CD8-positive, alpha-beta memory T cell (primary cell): ENCODE measurements around the gene CSTF1. TPM values are rescaled to one million over a fixed set of nuclear protein-coding genes. Genes with fewer than 3 reads are reported as not detected.

Experiments
- CTCF ChIA-PET: fragments of 350-600 bp; sonication (Branson Sonifier 250); formaldehyde crosslinking; loops from one replicate; lab custom pipeline; 2021; ENCODE audit warnings: antibody characterized with exemption; lab: Charles Lee
- POLR2A ChIA-PET: fragments of 350-600 bp; sonication (Branson Sonifier 250); formaldehyde crosslinking; loops from one replicate; lab custom pipeline; 2021; ENCODE audit warnings: antibody characterized with exemption; lab: Charles Lee
- DNase-seq, 5 donors: peaks; one replicate each; pipeline versions ENCODE4 v3.0.0 to v3.0.0-alpha.2; 2020 to 2022; ENCODE audit warnings: mixed read lengths in 1 of 5
- H3K27ac ChIP-seq: one replicate; pipeline ENCODE4 v1.7.0; 2013; ENCODE audit warnings: low read depth, mild to moderate bottlenecking, low read length, moderate library complexity
- H3K27me3 ChIP-seq: 2 replicates; pipeline ENCODE4 v1.7.0; 2013; ENCODE audit warnings: low read length, mild to moderate bottlenecking; ENCODE audit not compliant: insufficient read depth, poor library complexity, severe bottlenecking
- H3K36me3 ChIP-seq: 2 replicates; pipeline ENCODE4 v1.7.0; 2013; ENCODE audit warnings: mild to moderate bottlenecking, low read length, moderate library complexity; ENCODE audit not compliant: insufficient read depth
- H3K4me1 ChIP-seq: 2 replicates; pipeline ENCODE4 v1.7.0; 2013; ENCODE audit warnings: mild to moderate bottlenecking, low read length, moderate library complexity; ENCODE audit not compliant: insufficient read depth
- H3K4me3 ChIP-seq: 2 replicates; pipeline ENCODE4 v1.7.0; 2013; ENCODE audit warnings: mild to moderate bottlenecking, low read length
- H3K9me3 ChIP-seq: 2 replicates; pipeline ENCODE4 v1.7.0; 2013; ENCODE audit warnings: mild to moderate bottlenecking, low read length
- H3K27ac Mint-ChIP-seq, 8 donors: one replicate each; pipeline ENCODE4 v1.8.0; 2020 to 2021; ENCODE audit warnings: mixed read lengths in 8 of 8, mild to moderate bottlenecking in 6 of 8, inconsistent platforms in 3 of 8, moderate library complexity in 3 of 8
- H3K27me3 Mint-ChIP-seq, 2 donors: one replicate each; pipeline ENCODE4 v1.8.0; 2020 to 2021; ENCODE audit warnings: mixed read lengths in 2 of 2, mild to moderate bottlenecking in 1 of 2, moderate library complexity in 1 of 2
- H3K36me3 Mint-ChIP-seq, 3 donors: one replicate each; pipeline ENCODE4 v1.8.0; 2020 to 2021; ENCODE audit warnings: mixed read lengths in 3 of 3, inconsistent platforms in 1 of 3, mild to moderate bottlenecking in 1 of 3
- H3K4me1 Mint-ChIP-seq, 3 donors: one replicate each; pipeline ENCODE4 v1.8.0; 2020 to 2021; ENCODE audit warnings: mixed read lengths in 3 of 3, inconsistent platforms in 1 of 3, mild to moderate bottlenecking in 1 of 3
- H3K4me3 Mint-ChIP-seq, 7 donors: one replicate each; pipeline ENCODE4 v1.8.0; 2020 to 2021; ENCODE audit warnings: mixed read lengths in 7 of 7, mild to moderate bottlenecking in 6 of 7, moderate library complexity in 4 of 7, inconsistent platforms in 2 of 7
- H3K9me3 Mint-ChIP-seq, 5 donors: one replicate each; pipeline ENCODE4 v1.8.0; 2020 to 2022; ENCODE audit warnings: mixed read lengths in 5 of 5, mild to moderate bottlenecking in 3 of 5, moderate library complexity in 2 of 5, inconsistent platforms in 1 of 5
- polyA plus RNA-seq: library from polyadenylated mRNA; unstranded; fragments of 300-500 nt; fragmentation: Illumina TruSeq; gene quantifications from one replicate; pipeline ENCODE4 v1.2.3, GENCODE V29; 2021
- total RNA-seq, 2 experiments: library from RNA; stranded (reverse); gene quantifications; one replicate each; pipeline ENCODE4 v1.2.3, GENCODE V29; 2021

The CSTF1 gene
- total and polyA plus RNA-seq, 3 experiments from 2014 or later = 37.0 to 54.7 (median 54.2) TPM

GRCh38 chr20:56414842-56415765 lies 22.7 kb downstream of the CSTF1 start:
- no peaks in the 10 kb centered on the region for H3K9me3 Mint-ChIP-seq
- H3K27ac ChIP-seq = peak overlapping the region; percentile 66
- H3K4me3 ChIP-seq = peak overlapping the region; percentile 8
- H3K27ac Mint-ChIP-seq = peak overlapping the region; percentile 84 to 97 (median 92)
- CTCF ChIA-PET = interaction anchor here (0.8 to 1.2 kb wide), 2 partner anchors 8 to 14 kb away, joined by 3 to 5 read pairs; no protein-coding TSS in a partner anchor
- H3K9me3 ChIP-seq = no peaks in the 10 kb centered on the region
- H3K36me3 Mint-ChIP-seq = peaks cover 0 to 19% (median 11%) of the 10 kb centered on the region in 3 donors
- POLR2A ChIA-PET = interaction anchor here (0.6 kb wide), 1 partner anchor 26 kb away, joined by 5 read pairs; no protein-coding TSS in a partner anchor
- H3K4me3 Mint-ChIP-seq = peak overlapping the region; percentile 46 to 95 (median 78)
- peaks cover 67 to 82% (median 75%) of the 10 kb centered on the region in 3 donors for H3K4me1 Mint-ChIP-seq
- H3K36me3 ChIP-seq = no peaks in the 10 kb centered on the region
- H3K27me3 Mint-ChIP-seq = peaks cover 0 to 1% of the 10 kb centered on the region in 2 donors
- H3K27me3 ChIP-seq = no peaks in the 10 kb centered on the region
- H3K4me1 ChIP-seq = peaks cover 87% of the 10 kb centered on the region
- DNase-seq = peak in 4 of 5 donors; percentile 27 to 57 (median 42)

DNA sequence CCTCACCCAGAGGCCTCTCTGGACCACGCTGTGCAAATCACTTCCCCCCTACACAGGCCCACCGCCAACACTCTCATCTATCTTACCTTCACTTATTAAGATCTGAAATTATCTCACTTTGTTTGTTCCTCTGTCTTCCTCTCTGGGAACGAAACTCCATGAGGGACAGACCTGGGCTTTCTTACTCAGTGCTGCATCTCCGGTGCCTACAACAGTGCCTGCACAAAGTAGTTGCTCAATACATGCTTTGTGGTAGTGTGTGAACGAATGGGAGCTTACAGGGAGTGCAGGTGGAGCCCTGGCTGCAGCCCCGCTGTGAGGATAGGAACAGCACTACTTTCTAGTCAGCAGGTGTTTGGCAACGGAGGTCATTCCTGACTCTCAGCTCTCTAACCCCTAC lies 25.0 kb downstream of the CSTF1 start:
- Mint-ChIP-seq H3K27ac (peak overlapping the region in 7 of 8 donors; percentile 91 to 100 (median 95)), H3K9me3 (no peaks in the 10 kb centered on the region), H3K4me1 (peaks cover 72 to 86% (median 81%) of the 10 kb centered on the region in 3 donors), H3K4me3 (peak overlapping the region; percentile 7 to 83 (median 32)), H3K36me3 (peaks cover 0 to 17% (median 15%) of the 10 kb centered on the region in 3 donors), H3K27me3 (peaks cover 0 to 1% of the 10 kb centered on the region in 2 donors)
- POLR2A ChIA-PET = no interaction called here
- H3K9me3 ChIP-seq = no peaks in the 10 kb centered on the region
- no peaks in the 10 kb centered on the region for H3K27me3 ChIP-seq
- H3K4me3 ChIP-seq = no peak overlapping the region
- H3K27ac ChIP-seq = peak overlapping the region; percentile 66
- H3K36me3 ChIP-seq = no peaks in the 10 kb centered on the region
- DNase-seq = no peak
- peaks cover 97% of the 10 kb centered on the region for H3K4me1 ChIP-seq
- CTCF ChIA-PET = interaction anchor here (1.4 kb wide), 1 partner anchor 17 kb away, joined by 3 read pairs; no protein-coding TSS in a partner anchor

DNA sequence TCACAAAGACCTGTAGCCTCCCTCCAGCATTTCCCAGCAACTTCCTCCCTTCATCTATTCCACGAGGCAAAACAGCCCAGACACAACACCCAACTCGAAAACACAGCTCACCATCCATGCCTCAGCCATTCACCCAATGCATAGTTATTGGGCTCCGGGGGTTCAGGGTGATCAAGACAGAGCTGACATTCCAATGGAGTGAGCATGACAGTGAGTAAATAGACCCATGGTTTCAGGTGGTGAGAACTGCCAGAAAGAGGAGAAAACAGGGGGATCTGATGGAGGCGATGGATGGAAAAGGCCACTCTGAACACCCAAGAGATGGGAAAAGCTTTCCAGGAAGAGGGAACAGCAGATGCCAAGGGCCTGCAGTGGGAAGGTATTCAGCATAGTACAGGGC lies 25.5 kb downstream of the CSTF1 start:
- Mint-ChIP-seq H3K4me3 (peak overlapping the region; percentile 12 to 83 (median 75)), H3K36me3 (peaks cover 0 to 15% (median 15%) of the 10 kb centered on the region in 3 donors), H3K27me3 (peaks cover 0 to 1% of the 10 kb centered on the region in 2 donors), H3K9me3 (no peaks in the 10 kb centered on the region), H3K27ac (peak overlapping the region; percentile 91 to 100 (median 94)), H3K4me1 (peaks cover 72 to 86% (median 81%) of the 10 kb centered on the region in 3 donors)
- Histone ChIP-seq H3K27ac (peak overlapping the region; percentile 66), H3K27me3 (no peaks in the 10 kb centered on the region), H3K4me1 (peaks cover 98% of the 10 kb centered on the region), H3K36me3 (no peaks in the 10 kb centered on the region), H3K4me3 (peak overlapping the region; percentile 18), H3K9me3 (no peaks in the 10 kb centered on the region)
- POLR2A ChIA-PET = no interaction called here
- CTCF ChIA-PET = interaction anchor here (1.0 to 3.5 kb wide), 3 partner anchors 9 to 17 kb away, joined by 3 to 11 read pairs (median 3); no protein-coding TSS in a partner anchor
- DNase-seq = no peak

DNA sequence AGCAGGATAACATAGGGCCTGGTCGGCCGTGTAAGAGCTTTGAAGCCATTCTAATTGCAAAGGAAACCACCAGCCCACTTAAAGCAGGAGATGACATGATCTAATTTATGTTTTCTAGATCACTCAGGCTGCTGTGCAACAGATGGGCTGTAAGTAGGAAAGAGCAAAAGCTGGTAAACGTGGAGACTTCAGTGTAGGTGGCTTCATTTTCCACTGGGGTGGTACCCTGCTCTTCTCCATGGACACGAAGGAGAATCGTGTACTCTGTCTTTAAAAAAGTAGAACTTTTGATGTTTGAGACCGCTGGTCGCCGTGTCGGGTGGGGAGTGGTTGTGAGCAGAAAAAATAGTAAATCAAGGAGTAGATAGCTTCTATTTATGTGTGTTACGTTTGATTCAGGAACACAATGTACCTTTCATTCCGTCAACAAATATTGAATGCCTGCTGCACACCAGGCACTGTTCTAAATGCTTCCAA lies 26.0 kb downstream of the CSTF1 start:
- H3K27me3 Mint-ChIP-seq = peaks cover 0 to 1% of the 10 kb centered on the region in 2 donors
- Histone ChIP-seq H3K27me3 (no peaks in the 10 kb centered on the region), H3K36me3 (no peaks in the 10 kb centered on the region), H3K4me3 (peak overlapping the region; percentile 18), H3K4me1 (peaks cover 95% of the 10 kb centered on the region), H3K27ac (peak overlapping the region; percentile 66), H3K9me3 (no peaks in the 10 kb centered on the region)
- H3K4me3 Mint-ChIP-seq = peak overlapping the region; percentile 65 to 88 (median 77)
- peaks cover 68 to 85% (median 77%) of the 10 kb centered on the region in 3 donors for H3K4me1 Mint-ChIP-seq
- H3K9me3 Mint-ChIP-seq = no peaks in the 10 kb centered on the region
- peak in 2 of 5 donors; percentile 51 to 56 for DNase-seq
- peak overlapping the region; percentile 91 to 100 (median 94) for H3K27ac Mint-ChIP-seq
- H3K36me3 Mint-ChIP-seq = peaks cover 0 to 15% (median 15%) of the 10 kb centered on the region in 3 donors
- CTCF ChIA-PET = interaction anchor here (1.0 to 3.5 kb wide), 4 partner anchors 9 to 18 kb away, joined by 3 to 11 read pairs (median 4); no protein-coding TSS in a partner anchor
- POLR2A ChIA-PET = interaction anchor here (1.1 kb wide), 1 partner anchor 16 kb away, joined by 3 read pairs; no protein-coding TSS in a partner anchor

DNA sequence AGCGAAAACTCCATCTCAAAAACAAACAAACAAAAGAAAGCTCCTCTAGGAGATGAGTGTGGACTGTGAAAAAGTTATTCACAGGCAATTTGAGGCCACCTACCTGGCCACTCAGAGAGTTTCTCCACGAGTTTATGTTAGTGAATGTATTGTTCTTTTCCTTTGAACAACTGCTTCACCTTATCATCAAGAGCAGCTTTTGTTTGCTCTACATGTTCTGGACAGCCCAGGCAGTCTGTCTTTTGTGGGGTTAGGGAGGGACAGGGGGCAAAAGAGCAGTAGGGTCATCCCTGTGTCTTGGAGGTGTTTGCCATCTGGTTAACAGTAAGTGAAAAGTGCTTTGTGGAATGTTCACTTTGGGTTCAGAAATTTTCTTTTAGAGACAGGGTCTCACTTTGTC lies 27.6 kb downstream of the CSTF1 start:
- Histone ChIP-seq H3K4me3 (no peak overlapping the region), H3K36me3 (no peaks in the 10 kb centered on the region), H3K4me1 (peaks cover 80% of the 10 kb centered on the region), H3K27me3 (no peaks in the 10 kb centered on the region), H3K27ac (peak overlapping the region; percentile 1), H3K9me3 (no peaks in the 10 kb centered on the region)
- no peak for DNase-seq
- ChIA-PET CTCF (interaction anchor here (1.1 to 3.5 kb wide), 4 partner anchors 10 to 19 kb away, joined by 3 to 11 read pairs (median 4); no protein-coding TSS in a partner anchor), POLR2A (no interaction called here)
- H3K4me3 Mint-ChIP-seq = no peak overlapping the region
- H3K27me3 Mint-ChIP-seq = peaks cover 0 to 1% of the 10 kb centered on the region in 2 donors
- H3K36me3 Mint-ChIP-seq = peaks cover 0 to 11% (median 11%) of the 10 kb centered on the region in 3 donors
- H3K4me1 Mint-ChIP-seq = peaks cover 57 to 71% (median 62%) of the 10 kb centered on the region in 3 donors
- peak overlapping the region; percentile 38 to 100 (median 82) for H3K27ac Mint-ChIP-seq
- no peaks in the 10 kb centered on the region for H3K9me3 Mint-ChIP-seq

DNA sequence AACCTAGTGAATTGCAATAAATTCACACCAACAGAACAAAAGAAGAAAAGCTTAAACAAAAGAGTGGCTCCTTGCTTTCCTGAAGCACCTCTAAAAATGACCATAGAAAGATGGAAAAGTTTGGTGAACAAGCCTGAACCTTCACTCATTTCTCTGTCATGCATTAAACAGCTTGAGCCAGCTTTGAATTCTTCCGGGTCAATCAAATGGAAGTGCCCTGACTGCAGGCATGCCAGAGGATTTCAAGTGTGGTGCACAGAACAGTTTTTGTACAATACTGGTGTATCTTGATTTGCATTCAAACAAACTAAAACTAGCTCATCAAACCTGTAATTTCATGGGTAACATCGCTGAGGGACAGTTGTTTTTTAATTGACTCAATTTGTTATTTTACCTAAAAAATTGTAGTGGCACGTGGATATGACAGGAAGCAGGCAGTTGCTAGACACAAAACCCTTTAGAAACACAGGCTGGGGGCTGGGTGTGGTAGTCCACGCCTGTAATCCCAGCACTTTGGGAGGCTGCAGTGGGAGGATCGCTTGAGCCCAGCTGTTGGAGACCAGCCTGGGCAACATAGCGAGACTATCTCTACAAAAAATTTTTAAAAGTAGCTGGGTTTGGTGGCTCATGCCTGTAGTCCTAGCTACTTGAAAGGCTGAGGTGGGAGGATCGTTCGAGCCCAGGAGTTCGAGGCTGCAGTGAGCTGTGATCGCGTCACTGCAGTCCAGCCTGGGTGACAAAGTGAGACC lies 28.7 kb downstream of the CSTF1 start:
- peak overlapping the region; percentile 41 for H3K27ac ChIP-seq
- no peaks in the 10 kb centered on the region for H3K36me3 ChIP-seq
- no peak overlapping the region for H3K4me3 ChIP-seq
- Mint-ChIP-seq H3K27ac (peak overlapping the region; percentile 57 to 100 (median 84)), H3K4me1 (peaks cover 50 to 69% (median 60%) of the 10 kb centered on the region in 3 donors), H3K27me3 (peaks cover 0 to 1% of the 10 kb centered on the region in 2 donors), H3K4me3 (peak overlapping the region in 5 of 7 donors; percentile 18 to 60 (median 41)), H3K36me3 (peaks cover 0 to 11% (median 11%) of the 10 kb centered on the region in 3 donors), H3K9me3 (no peaks in the 10 kb centered on the region)
- DNase-seq = no peak
- no peaks in the 10 kb centered on the region for H3K27me3 ChIP-seq
- ChIA-PET POLR2A (interaction anchor here (1.1 kb wide), 1 partner anchor 28 kb away, joined by 3 read pairs; no protein-coding TSS in a partner anchor), CTCF (interaction anchor here (0.6 to 3.5 kb wide), 4 partner anchors 8 to 1770 kb away, joined by 3 to 11 read pairs (median 7); partner anchors contain the start of gene CASS4)
- H3K4me1 ChIP-seq = peaks cover 69% of the 10 kb centered on the region
- no peaks in the 10 kb centered on the region for H3K9me3 ChIP-seq
